SK-N-MC (cell line): ENCODE data around the gene THOC1.

Experiments
- EZH2 ChIP-seq: fragments of 200-600 bp; sonication (generic); IDR thresholded peaks from one replicate; pipeline ENCODE4 v1.6.1; 2017; ENCODE audit warnings: antibody characterized with exemption
- POLR2AphosphoS5 ChIP-seq: IDR thresholded peaks from 2 replicates; pipeline ENCODE4 v1.6.1; 2012; ENCODE audit warnings: mild to moderate bottlenecking, low read depth, low read length, borderline replicate concordance

DNA sequence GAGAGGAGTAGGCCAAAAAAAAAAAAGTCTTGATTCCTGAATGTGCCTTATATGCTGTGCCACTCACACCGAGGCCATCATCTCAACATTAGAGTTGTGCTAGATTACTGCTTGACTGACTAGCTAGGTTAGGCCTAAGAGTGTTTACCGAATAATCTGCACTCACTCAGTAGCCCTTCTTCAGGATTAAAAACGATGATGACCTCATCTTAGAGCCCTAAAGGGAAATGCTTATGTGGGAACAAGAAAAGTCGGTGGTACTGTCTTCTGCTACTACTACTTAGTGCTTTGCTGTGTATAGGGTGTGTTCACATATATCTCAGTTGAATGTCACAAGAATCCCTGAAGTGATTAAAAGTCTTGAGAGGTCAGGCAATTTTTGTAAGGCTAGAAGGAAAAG is 54.3 kb downstream of the THOC1 start:
- TF ChIP-seq POLR2AphosphoS5 (no peak), EZH2 (no peak)
